Measurements from ENCODE around the gene IGFBP6. TPM values are rescaled to one million over a fixed set of nuclear protein-coding genes. Genes with fewer than 3 reads are reported as not detected.

IGFBP6 gene
- total RNA-seq, 1 experiment from 2014 or later, result 4.2 TPM

DNA sequence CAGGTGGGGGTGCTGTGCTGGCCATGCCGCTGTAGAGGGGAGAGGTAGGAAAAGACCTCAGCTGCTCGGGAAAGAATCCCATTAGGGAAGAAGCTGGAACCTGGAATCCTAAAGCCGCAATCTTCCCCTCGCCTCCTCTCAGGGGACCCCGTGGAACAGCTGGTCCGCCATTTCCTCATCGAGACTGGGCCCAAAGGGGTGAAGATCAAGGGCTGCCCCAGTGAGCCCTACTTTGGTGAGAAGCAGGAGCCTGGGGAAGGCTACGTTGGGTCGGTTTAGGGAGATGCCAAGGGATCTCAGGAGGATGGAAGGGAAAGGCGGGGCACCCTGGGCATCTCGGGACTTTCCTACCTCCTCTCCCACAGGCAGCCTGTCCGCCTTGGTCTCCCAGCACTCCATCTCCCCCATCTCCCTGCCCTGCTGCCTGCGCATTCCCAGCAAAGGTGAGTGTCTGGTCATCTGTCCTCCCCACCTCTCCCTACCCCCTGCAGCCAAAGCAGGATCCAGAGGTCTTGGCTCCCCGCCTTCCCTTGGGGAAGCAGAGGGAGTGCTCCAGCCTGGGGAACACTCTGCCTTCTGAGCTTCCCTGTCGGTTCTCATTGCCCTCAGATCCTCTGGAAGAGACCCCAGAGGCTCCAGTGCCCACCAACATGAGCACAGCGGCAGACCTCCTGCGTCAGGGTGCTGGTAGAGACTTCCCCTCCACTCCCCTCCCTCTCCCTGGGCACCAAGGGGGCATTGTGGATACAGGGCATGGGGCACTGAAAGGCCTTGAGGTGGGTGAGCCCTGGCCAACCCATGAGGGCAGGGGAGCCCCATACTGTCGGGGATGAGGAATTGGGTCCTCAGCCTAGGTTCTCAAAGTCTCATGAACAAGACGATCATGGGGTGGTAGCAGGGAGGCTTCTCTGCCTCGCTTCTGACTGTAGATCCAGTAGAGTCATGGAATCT is 35.2 kb upstream of the IGFBP6 start:
- Histone ChIP-seq H2BK15ac (ENCODE audit: low read depth, low read length) (no peak overlapping the region), H3K18ac (ENCODE audit: insufficient read length, low read depth, low read length) (no peak overlapping the region), H2BK120ac (ENCODE audit: low read depth, low read length, poor library complexity, severe bottlenecking) (no peak overlapping the region), H3K27ac (ENCODE audit: insufficient read length, low read depth, low read length) (no peak overlapping the region), H3K27me3 (ENCODE audit: insufficient read depth, low read length) (peaks cover 2% of the 10 kb centered on the region; the same call in 1 of the 2 replicates), H3K4me1 (ENCODE audit: insufficient read depth, low read length) (no peaks in the 10 kb centered on the region), H3K56ac (ENCODE audit: insufficient read length, low read depth, low read length) (no peak overlapping the region), H3K23ac (ENCODE audit: insufficient read length, low read depth, low read length) (no peak overlapping the region), H4K91ac (ENCODE audit: insufficient read length, low read depth, low read length) (no peak overlapping the region), H3K79me2 (ENCODE audit: insufficient read depth, low read length) (no peaks in the 10 kb centered on the region), H3T11ph (ENCODE audit: low read length) (no peak overlapping the region), H2BK20ac (ENCODE audit: low read depth, low read length, poor library complexity, severe bottlenecking) (no peak overlapping the region), H2AK5ac (ENCODE audit: insufficient read length, low read length) (no peak overlapping the region), H2BK12ac (ENCODE audit: insufficient read length, low read depth, low read length) (no peak overlapping the region), H2BK5ac (ENCODE audit: insufficient read length, low read length) (no peak overlapping the region), H3K79me1 (ENCODE audit: insufficient read depth, low read depth, low read length, poor library complexity, severe bottlenecking) (no peaks in the 10 kb centered on the region), H3K9me3 (ENCODE audit: control insufficient read depth, low read depth, low read length) (no peaks in the 10 kb centered on the region), H4K5ac (ENCODE audit: insufficient read length, low read depth, low read length) (no peak overlapping the region), H3K4ac (ENCODE audit: low read depth, low read length) (no peak overlapping the region), H4K20me1 (ENCODE audit: control insufficient read depth, insufficient read depth, insufficient read length) (no peaks in the 10 kb centered on the region), H2AFZ (ENCODE audit: low read length) (no peak overlapping the region), H4K8ac (replicated peaks; ENCODE audit: insufficient read length, low read depth, low read length) (no peak overlapping the region), H3K4me2 (ENCODE audit: insufficient read depth, insufficient read length, low read length) (no peak overlapping the region), H3K14ac (ENCODE audit: insufficient read depth, low read length) (no peak overlapping the region), H3K9ac (ENCODE audit: extremely low read depth, insufficient read length, low read length) (no peak overlapping the region), H3K23me2 (ENCODE audit: insufficient read length, low read depth, low read length, poor library complexity, severe bottlenecking) (no peaks in the 10 kb centered on the region)
- Mint-ChIP-seq H3K27ac (no peak overlapping the region; a peak in 1 of 7 replicates), H3K4me3 (no peak overlapping the region), H3K9me3 (no peaks in the 10 kb centered on the region), H3K27me3 (ENCODE audit: low read depth) (peaks cover 39% of the 10 kb centered on the region), H3K4me1 (peaks cover 8 to 12% of the 10 kb centered on the region in 2 experiments), H3K36me3 (ENCODE audit: insufficient read depth in 1 of 3, low read depth in 3 of 3) (peaks cover 2 to 8% (median 4%) of the 10 kb centered on the region in 3 experiments; a peak in 4 of 7 replicates)
- TF ChIP-seq, protein P1, sequence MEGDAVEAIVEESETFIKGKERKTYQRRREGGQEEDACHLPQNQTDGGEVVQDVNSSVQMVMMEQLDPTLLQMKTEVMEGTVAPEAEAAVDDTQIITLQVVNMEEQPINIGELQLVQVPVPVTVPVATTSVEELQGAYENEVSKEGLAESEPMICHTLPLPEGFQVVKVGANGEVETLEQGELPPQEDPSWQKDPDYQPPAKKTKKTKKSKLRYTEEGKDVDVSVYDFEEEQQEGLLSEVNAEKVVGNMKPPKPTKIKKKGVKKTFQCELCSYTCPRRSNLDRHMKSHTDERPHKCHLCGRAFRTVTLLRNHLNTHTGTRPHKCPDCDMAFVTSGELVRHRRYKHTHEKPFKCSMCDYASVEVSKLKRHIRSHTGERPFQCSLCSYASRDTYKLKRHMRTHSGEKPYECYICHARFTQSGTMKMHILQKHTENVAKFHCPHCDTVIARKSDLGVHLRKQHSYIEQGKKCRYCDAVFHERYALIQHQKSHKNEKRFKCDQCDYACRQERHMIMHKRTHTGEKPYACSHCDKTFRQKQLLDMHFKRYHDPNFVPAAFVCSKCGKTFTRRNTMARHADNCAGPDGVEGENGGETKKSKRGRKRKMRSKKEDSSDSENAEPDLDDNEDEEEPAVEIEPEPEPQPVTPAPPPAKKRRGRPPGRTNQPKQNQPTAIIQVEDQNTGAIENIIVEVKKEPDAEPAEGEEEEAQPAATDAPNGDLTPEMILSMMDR (conservative IDR thresholded peaks at IDR 0.05), result no peak
- no CpG with 5 or more reads among the region's 20 CpGs for WGBS (ENCODE audit: extremely low coverage, insufficient read length, low lambda C conversion rate)
- no peak for DNase-seq
